ENCODE results near the gene NIPBL.

DNA sequence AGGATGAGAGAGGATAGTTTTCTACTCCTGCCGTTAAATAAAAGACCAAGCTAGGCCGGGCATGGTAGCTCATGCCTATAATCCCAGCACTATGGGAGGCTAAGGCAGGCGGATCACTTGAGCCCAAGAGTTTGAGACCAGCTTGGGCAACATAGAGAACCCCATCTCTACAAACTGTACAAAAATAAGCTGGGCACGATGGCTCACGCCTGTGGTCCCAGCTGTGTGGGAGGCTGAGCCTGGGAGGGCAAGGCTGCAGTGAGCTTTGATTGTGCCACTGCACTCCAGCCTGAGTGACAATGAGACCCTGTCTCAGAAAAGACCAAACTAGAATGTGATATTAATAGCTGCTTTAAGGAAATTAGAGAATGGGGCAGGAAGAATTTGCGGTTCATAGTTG lies 158.4 kb downstream of the NIPBL start:
- TF ChIP-seq, protein P1, sequence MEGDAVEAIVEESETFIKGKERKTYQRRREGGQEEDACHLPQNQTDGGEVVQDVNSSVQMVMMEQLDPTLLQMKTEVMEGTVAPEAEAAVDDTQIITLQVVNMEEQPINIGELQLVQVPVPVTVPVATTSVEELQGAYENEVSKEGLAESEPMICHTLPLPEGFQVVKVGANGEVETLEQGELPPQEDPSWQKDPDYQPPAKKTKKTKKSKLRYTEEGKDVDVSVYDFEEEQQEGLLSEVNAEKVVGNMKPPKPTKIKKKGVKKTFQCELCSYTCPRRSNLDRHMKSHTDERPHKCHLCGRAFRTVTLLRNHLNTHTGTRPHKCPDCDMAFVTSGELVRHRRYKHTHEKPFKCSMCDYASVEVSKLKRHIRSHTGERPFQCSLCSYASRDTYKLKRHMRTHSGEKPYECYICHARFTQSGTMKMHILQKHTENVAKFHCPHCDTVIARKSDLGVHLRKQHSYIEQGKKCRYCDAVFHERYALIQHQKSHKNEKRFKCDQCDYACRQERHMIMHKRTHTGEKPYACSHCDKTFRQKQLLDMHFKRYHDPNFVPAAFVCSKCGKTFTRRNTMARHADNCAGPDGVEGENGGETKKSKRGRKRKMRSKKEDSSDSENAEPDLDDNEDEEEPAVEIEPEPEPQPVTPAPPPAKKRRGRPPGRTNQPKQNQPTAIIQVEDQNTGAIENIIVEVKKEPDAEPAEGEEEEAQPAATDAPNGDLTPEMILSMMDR (IDR thresholded peaks at IDR 0.05 in 2 of 3, conservative IDR thresholded peaks at IDR 0.05 in 1 of 3; ENCODE audit: borderline replicate concordance in 1 of 3, insufficient read depth in 1 of 3, low read depth in 2 of 3, low read length in 2 of 3): no peak
- TF ChIP-seq SIN3A (IDR thresholded peaks at IDR 0.05; ENCODE audit: low read depth) (no peak), POLR2A (IDR thresholded peaks at IDR 0.05; ENCODE audit: borderline replicate concordance, extremely low read depth, insufficient read depth, insufficient read length) (no peak), EZH2 (IDR thresholded peaks at IDR 0.05) (no peak)
- TF ChIP-seq, protein P2, sequence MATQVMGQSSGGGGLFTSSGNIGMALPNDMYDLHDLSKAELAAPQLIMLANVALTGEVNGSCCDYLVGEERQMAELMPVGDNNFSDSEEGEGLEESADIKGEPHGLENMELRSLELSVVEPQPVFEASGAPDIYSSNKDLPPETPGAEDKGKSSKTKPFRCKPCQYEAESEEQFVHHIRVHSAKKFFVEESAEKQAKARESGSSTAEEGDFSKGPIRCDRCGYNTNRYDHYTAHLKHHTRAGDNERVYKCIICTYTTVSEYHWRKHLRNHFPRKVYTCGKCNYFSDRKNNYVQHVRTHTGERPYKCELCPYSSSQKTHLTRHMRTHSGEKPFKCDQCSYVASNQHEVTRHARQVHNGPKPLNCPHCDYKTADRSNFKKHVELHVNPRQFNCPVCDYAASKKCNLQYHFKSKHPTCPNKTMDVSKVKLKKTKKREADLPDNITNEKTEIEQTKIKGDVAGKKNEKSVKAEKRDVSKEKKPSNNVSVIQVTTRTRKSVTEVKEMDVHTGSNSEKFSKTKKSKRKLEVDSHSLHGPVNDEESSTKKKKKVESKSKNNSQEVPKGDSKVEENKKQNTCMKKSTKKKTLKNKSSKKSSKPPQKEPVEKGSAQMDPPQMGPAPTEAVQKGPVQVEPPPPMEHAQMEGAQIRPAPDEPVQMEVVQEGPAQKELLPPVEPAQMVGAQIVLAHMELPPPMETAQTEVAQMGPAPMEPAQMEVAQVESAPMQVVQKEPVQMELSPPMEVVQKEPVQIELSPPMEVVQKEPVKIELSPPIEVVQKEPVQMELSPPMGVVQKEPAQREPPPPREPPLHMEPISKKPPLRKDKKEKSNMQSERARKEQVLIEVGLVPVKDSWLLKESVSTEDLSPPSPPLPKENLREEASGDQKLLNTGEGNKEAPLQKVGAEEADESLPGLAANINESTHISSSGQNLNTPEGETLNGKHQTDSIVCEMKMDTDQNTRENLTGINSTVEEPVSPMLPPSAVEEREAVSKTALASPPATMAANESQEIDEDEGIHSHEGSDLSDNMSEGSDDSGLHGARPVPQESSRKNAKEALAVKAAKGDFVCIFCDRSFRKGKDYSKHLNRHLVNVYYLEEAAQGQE (IDR thresholded peaks at IDR 0.05; ENCODE audit: low read depth): no peak
